G401.6 (cell line): Measurements from ENCODE around the gene STAT4.
"Not testable (repeated sequence)": the region's sequence is repeated elsewhere in the genome, so short reads cannot be mapped to it uniquely, and the experiment has no call there.

Experiments used
- FAIRE-seq: peaks from 2 replicates; lab custom pipeline; 2012; peaks lifted over from hg19 to GRCh38; lab: Jason Lieb, UNC

STAT4 gene

DNA sequence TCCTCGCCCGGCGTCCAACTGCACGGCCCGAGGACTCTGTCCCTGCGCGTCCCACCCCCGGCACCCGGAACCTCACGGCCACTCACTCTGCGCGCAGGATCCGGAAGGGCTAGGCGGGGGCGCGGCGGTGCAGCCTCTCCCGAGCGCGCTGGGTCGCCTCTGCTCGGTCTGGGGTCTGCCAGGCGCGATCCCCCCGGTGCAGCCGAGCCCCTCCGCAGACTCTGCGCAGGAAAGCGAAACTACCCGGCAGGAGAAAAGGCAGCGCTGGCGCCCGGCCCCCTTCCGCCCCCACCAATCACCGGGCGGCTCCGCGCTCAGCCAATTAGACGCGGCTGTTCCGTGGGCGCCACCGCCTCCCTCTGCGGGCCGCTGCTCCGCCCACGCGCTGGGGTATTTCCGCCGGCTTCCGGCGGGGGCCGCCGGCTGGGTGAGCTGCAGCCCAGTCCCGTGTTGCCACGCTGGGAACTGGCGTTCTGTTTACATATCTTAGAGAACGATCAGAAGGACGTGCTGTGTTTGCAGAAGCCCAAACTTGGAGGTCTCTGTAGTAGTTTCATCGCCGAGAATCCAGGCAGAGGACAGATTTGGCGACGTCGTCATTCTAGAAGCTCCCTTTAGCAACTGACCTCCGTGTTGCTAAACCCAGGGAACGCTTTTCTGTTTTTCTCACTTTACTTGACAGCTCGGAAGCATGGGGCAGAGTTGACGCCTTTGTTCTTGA, 136.7 kb downstream of the STAT4 start, which contains the start of gene STAT1:
STAT1 (minus strand) TSS at position 240 of the 721 bp plus-strand sequence. CDS start 4,168 bp downstream, outside the sequence.
- peak; percentile 57 for FAIRE-seq

DNA sequence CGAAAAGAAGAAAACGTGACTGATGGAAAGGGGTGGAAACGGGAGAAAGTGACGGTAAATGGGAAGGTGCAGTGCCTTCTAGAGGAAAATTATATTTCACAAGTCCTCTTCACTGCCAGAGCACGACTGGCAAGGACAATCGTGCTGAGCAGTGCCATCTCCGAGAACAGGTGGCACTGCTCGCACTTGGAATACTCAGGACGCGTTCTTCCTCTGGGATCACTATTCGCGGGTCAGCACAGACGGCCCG, 137.2 kb downstream of the STAT4 start:
- FAIRE-seq: no peak

DNA sequence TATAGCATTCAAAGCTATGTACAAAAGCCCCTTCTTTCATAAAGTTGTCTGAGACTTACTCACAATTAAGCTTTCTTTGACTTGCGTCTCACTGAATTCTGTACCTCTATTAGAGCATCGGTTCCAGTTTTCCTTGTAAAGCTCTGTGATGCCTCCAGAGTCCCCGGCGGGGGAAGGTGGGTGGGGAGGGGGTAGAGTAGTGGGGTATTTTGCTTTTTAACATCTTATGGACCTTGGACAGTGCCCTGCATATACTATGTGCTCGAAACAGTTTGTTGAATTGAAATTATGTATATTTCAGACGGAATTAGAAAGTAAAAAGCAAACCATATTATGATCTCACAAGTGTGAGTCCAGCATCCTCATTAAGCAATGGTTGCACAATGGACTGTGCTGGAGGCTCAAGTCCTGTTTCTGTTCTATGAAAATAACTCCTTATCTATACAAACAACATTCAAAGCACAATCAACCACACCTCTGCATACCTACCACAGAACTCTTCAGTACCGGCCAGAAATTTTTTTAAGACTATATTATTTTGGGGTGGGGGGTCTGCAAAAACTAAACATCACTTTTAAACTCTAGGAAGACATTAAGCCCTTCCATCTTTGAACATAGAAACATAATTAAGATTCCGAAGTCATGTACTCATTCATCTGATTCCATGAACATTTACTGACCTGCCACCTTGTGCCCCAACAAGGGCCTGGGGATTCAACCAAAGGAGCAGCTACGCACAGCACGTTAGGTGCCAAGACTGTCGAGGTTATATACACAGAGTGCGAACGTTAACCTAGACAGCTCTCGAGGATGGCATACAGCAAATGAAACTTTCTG, 137.7 kb downstream of the STAT4 start:
- FAIRE-seq: no peak

DNA sequence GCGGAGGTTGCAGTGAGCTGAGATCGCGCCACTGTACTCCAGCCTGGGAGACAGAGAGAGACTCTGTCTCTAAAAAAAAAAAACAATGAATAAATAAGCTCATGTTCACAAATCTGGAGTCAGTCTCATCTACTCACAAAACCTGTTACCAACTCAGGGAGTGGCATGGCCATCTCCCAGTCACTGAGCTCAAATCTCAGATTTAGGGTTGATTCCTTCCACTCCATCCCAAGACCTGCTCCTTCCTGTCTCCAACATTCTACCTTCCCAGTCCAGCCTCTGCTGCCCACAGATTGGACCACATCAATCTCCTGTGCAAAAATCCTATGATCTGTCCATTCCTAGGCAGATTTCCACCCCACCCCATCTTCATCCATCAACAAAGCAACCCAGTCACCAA, 138.4 kb downstream of the STAT4 start:
- no peak for FAIRE-seq

DNA sequence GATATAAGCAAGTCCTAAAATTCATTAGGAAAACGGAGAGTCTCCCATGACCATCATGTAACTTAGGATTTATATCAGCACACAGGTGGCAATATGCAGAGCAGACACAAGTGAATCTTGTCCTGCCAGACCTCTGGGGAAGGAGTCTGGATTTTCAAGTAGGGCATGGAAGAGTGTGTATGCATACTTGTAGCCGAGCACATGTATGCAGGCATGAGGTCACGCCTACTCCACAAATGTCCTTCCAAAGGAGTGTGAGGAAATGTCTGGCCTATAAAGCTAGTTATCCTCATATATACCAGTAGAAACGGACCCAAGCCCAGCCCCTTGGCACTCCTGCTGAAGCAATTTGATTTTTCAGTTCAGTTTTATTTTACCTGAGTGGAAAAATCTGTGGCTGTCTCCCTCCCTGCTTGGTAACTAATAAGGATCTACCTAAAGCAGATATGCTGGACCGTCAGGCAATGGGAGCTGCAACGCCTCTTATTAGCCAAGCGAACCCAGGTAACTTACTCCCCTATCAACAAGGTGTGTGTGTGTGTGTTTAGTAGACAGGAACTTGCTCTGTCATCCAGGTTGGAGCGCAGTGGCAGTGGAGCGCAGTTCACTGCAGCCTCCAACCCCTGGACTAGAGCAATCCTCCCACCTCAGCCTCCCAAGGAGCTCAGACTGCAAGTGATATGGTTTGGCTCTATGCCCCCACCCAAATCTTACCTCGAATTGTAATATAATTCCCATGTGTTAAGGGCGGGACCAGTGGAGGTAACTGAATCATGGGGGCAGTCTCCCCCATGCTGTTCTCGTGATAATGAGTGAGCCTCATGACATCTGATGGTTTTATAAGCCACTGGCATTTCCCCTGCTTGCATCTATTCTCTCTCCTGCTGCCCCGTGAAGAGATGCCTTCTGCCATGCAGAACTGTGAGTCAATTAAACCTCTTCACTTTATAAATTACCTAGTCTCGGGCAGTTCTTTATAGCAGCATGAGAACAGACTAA, 139.6 kb downstream of the STAT4 start:
- no peak for FAIRE-seq

DNA sequence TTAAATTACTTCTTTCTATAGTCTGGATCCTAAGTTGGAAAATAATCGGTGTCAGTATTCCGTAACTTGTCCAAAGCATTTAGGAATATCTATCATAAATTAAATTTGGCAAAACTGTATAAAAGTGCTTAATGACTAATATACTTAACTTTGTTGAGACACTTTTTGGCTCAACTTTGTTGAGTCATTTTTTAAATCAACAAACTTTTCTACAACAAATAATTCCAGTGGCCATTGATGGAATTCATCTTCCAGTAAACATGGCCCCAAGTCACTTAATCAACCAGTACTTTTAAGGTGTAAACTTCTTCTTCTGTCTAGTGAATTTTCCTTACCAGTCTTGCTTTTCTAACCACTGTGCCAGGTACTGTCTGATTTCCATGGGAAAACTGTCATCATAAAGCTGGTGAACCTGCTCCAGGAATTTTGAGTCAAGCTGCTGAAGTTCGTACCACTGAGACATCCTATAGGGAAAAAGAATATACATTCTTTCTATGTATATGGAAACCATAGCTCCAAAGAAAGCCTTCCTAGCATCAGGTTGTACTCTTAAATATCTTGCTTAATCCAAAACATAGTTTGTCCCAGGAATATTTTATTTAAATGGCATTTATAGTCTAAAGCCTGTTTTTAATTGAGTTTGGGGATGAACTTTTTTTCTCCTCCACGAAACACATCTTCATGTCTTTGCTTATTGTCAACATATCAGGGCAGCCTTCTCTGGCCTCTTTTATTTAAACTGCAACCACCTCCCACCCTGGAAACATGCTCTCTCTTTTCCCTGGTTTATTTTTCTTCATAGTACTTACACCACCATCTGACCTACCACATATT, 141.0 kb downstream of the STAT4 start:
- no peak for FAIRE-seq

DNA sequence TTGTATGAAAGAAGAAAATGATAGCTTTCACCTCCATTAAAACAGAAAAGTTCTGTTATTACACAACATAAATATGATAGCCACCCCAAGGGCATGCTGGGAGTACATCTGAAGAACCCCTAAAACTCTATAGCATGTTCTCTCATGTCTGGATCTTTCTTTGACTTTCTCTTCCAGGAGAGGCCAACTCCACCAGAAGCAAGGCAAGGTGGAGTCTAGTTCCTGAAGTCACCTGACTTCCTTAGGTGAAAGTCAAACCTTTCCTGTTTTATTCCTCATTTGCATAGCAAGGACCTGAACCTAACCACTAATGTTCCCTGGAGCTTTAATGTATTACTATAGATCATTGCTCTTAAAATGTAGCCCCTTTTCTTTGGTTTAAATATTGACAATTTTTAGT, 142.5 kb downstream of the STAT4 start:
- no peak for FAIRE-seq

DNA sequence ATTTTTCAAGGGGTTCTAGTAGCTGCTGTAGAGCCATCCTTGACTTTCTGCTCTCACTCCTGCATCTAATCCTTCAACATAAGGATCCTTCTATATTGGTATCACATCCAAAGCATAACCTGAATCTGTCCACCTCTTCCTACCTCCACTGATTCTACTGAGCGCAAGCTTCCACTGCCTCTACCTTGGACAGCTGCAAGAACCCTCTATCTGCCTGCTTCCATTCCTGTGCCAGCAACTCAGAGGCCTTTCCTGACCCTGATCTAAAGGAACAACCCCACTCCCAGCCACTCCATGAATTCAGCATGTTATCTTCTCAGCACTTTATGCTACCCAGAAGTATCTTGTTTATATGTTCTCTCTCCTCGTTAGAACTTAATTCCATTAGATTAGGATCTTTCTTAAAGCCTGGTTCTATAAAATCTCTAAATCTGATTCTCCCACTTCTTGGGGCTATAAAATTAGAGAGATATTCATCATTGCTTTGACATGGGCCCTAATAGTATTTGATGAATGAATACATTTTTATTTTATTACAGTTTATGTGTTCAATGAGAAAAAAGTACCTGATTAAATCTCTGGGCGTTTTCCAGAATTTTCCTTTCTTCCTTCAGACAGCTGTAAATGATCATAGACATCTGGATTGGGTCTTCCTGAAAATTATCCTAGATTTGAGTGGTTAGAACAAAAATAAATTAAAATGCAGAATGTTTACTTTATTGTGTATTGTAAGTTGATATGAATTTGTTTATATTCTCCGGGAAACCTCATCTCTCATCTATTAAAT, 143.6 kb downstream of the STAT4 start:
- no peak for FAIRE-seq

DNA sequence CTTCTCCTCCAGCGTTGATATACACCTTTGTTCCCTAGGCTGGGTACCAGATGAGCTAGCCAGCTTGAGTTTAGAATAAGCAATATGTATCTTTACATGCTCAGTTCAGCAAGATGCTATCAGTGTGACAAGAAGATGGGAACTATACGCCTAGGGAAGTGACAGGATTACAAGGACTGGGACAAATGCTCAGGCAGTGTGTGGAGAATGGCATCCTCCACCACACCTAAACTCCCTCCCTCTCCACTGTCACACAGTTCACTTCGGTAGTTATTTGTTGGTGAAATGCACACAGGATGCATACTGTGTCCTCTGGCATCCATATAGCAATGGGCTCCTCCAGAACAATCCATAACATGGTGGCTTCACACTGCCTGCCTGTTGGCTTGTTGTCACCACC, 144.5 kb downstream of the STAT4 start:
- no peak for FAIRE-seq

DNA sequence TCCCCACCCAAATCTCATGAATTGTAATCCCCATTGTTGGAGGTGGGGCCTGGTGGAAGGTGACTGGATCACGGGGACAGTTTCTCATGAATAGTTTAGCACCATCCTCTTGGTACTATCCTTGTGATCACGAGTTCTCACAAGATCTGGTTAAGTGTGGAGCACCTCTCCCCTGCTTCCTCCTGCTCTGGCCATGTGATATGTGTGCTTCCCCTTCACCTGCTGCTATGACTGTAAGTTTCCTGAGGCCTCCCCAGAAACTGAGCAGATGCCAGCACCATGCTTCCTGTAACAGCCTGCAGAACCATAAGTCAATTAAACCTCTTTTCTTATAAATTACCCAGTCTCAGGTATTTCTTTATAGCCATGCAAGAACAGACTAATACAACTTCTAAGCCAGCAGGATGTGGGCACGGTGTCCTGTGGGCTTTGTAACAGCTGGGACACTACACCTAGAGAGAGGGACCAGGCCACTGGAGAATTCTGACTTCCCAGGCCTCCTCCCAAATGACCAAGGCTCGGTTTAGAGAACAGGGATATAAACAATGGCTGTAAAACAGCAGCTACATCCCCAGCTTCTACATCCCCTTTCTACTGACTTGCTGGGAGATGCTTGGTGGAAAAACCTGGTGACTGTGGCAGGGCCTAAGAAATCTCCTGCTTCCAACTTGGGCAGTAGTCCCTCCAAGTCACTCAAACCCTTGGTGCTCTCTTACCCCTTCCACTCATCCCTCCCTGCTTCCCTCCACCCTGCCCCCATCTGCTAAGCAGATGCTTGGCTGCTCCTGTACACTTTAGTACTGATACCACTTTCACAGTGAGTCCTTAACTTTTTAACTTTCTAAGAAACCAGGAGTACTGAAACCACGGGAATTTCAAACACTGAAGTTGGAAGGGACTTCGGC, 147.1 kb downstream of the STAT4 start:
- FAIRE-seq: no peak

DNA sequence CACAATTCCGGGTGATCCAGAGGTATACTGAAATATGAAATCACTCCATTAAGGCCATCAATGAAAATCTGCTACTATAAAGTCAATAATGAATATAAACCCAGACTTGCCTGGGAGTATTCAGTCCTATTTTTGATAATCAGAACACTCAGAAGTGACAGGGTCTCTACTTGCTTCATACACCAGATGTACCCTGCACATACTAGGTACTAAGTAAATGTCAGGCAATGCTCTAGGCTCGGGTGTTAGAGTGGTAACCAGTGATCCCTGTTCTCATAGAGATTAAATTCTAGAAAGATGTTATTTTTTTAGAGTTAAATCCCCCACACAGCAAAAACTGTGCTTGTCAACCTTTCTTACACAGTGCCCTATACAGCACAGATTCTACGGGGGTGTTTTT, 149.2 kb downstream of the STAT4 start:
- no peak for FAIRE-seq

DNA sequence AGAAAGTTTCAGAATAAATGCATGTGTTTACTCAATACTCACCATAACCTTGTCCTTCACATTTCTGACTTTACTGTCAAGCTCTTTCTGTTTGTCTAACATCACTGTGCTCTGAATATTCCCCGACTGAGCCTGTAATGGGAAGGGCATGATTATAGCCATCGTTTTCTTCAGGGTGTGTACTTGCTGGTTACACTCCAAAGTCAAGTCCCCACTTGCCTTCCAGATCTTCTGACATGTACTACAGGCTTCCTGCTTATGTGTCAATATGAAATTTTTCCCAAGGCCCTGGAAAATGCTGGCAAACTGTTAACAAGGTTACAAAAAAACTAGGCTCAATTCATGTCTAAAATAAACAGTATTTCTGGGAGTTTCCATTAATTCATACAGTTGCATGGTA, 149.8 kb downstream of the STAT4 start:
- no peak for FAIRE-seq

DNA sequence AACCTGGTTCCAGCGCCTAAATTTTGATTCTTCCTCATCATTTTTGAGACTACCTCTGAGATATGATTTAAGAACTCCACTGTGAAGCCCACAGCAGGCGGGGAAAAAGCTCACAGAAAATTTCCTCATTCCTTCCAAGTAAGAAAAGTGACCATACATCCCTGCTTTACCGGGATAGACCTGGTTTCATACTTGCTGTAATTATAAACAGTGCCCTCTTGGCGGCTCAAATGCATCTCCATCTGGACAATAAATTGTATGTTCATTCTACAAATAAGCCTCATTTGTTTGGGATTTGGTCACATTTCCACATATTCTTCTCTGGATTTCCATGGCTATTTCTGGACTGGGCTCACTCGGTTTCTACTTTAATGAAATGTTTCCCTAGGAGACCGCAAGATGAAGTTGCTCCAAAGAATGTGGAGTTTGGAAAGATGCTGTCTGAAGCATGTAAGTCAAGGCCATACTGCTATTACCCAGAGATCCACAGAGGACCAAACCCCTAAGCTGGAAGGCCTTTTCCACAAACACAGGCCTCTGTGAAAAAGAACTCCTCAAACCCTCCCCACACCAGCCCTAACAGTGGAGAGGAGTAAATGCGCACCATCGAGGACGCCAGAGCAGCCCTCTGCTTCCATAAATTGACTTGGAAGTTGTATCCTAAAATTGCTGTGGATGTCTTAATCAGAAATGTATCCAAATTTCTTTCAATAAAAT, 150.7 kb downstream of the STAT4 start:
- no peak for FAIRE-seq

DNA sequence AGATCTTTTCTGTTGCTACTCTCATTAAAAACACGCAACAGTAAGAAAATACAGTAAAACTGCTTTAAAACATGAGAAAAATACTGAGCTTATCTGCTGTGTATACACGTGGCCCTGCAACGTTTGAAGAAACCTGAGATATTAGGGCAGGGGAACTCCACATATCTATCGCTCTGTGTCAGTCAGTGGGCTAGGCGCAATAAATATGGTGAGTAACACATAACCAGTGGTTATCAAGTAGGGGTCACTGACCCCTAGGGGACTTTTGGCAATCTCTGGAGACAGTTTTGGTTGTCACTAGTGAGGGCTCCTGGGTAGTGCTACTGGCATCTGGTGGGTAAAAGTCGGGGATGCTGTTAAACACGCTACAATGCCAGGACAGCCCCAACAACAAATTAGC, 151.7 kb downstream of the STAT4 start:
- FAIRE-seq: no peak

DNA sequence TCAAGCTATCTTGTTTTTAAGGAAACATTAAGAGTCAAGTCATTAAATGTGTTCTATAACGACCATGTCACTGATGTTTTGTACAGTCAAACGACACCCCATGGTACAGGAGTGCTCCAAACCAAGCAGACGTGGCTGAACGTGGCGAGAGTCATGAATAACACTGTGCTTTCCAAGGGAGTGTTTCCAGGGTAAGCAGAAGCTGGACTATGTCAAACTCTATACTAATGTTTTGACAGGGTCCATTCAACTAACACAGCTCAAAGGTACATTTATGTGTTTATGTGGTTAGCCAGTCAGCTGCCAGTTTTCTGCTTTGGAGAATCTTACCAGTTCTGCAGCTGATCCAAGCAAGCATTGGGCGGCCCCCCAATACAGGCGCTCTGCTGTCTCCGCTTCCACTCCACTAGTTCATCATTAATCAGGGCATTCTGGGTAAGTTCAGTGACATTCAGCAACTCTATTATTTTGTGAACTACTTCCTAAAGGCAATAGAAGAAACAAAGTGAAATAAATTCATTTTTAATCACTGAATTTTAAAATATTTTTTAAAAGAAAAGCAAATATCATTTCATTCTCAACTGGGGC, 153.2 kb downstream of the STAT4 start:
- FAIRE-seq: no peak

DNA sequence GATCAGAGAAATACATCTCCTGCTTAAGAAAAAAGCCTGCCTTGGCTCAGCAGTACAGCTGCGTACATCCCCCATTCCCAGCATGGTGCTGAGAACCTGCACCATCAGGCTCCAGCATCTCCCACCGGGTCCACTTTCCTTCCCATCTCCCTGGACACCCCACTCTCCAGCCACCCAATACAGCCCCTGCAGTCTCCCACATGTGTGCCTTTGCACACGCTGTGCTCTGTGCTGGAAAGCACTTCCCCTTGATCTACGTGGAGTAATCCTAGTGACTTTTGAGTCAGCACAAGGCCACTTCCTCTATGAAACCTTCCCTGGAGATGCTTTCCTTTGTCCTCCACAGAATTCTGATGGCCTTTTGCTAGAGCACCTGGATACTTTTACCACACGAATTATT, 153.8 kb downstream of the STAT4 start:
- no peak for FAIRE-seq

DNA sequence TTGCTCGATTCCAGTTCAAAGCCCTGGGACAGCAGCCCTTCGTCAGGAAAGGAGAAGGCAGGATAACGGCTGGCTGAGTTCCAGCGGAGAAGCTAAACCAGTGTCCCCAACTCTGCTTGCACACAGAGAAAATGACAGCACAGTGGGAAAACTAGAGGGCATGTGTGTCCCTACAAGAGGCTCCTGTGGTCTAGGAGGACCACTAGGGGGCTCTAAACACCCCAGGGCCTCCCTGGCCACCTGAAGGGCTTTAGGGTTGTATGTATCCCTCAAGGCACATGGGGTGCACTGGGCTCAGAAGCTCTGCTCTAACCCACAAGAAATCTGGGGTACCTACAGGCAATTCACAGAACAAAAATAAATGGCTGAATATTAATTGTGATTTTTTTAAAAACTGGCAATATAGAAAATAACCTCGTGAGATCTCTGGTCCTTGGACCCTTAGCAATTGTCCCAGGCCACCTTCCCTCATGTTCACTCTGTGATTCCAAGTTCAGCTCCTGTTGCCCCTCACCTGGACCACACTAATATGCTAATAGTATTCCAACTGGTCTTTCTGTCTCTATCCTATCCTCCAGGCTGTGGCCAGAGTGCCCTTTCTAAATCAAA, 154.4 kb downstream of the STAT4 start:
- FAIRE-seq: no peak

DNA sequence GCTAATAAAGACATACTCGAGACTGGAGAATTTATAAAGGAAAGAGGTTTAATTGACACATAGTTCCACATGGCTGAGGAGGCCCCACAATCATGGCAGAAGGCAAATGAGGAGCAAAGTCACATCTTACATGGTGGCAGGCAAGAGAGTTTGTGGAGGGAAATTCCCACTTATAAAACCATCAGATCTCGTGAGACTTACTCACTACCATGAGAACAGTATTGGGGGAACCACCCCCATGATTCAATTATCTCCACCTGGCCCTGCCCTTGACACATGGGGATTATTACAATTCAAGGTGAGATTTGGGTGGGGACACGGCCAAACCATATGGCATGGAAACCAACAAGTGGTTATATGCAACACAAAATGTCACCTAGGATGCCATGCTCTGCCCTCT, 155.5 kb downstream of the STAT4 start:
- FAIRE-seq: not testable (repeated sequence)
